NCI-H226 (cell line): ENCODE measurements around the gene PARP12.

Experiments used
- DNase-seq: peaks from one replicate; pipeline ENCODE4 v3.0.0-alpha.2; 2015

The PARP12 gene

DNA sequence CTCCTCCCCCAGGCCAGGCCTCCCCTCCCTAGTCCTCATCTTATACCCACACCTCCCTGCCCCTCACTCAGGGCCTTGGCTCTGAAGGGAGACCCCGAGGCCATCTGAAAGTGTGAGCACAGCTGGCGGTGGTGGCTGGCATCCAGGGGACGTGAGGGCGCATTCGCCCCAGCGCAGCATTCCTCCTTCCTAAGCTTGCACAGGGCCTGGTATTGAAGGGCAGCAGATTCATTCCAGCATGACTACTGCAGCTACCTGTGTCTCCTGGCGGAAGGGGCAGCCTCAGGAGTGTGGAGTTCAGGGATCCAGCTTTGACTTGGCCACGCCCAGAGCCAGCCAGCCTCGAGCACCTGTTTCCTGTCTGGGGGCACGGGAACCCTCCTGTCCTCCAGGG lies 72.6 kb downstream of the PARP12 start:
- DNase-seq, result no peak

DNA sequence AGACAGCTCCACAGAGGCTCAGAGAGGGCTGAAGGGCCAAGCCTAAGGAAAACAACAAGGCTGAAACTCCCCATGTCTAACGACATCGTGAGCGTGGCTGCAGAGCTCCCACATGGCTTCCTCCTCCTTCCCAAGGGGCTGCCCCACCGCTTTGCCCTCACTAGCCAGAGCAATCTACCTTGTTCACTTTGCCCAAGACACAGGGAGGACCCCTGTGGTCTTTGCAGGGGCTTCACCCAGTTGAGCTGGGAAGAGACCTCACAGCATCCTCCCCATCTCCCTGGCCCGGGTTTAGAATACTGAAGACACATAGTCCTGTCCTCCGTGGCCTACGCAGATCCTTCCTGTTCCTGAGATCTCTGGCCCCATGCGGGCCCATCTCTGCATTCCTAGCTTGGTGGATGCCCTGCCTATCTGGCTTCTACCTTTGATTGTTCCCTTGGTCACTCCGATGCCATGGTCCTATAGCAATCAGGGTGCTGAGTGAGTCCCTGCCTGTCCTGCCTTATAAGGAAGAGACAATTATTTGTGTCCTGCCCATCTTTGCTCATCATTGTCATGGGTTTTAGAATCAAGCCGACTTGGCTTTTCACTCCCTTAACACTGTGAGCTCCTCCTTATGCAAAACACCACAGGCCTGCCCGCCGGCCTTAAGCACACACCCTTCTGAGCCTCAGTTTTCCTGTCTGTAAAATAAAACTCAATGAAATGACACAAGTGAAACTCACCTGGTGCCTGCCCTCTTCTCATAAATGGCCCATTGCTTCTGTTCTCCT lies 73.2 kb downstream of the PARP12 start:
- no peak for DNase-seq

DNA sequence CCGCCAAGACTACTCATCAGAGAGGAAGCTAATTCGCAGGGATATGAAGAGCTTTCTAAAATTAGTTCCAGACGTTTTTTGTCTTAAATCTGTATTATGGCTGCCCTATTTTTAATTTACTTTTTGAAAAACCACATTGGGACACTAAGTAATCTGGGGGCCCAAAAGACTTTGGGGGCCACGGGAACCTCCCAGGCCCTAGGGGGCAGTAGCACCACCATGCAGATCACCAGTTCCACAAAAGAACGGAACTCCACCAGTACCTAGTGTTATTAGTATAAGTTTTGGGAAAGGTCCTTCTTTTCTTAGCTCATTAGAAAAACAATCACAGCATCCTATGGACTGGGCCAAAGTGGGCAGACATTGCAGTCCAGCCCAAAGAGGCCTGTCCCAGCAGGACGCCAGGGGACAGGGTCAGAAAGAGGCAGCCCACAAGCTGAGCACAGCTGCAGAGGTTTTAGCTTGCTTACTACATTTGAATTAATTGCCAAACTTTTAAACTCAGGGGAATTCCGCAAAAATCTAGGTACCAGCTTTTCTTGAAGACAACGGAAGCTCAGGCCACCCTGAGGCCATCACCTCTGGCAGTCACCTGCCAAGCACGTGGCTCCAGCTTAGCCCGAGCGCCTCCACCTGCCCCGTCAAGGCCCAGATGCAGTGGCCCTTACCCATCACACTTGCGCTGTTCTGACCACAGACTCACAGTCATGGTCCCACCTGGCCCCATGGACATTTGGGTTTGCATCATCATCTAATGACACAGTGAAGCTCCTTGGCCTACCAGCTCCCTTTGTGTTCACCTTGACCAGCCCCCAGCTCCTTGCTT lies 74.8 kb downstream of the PARP12 start:
- DNase-seq, result no peak

DNA sequence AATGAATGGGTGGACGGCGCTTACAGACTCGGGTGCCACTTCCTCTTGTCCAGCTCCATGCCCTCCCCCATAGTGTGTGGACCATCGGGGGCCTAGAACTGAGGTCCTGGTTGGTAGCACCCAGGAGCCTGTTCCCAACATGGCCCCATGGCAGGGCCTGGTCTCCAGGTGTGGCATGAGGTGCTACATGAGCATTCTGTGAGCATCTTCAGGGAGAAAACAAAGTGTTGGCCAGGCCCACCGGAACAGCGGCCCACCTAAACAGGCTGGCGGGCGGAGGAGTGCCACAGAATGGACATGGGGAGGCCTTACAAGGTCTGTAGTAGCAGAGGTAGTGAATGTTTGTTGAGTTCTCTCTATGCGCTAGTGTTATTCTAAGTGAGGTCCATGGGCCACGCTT lies 76.9 kb downstream of the PARP12 start:
- no peak for DNase-seq

DNA sequence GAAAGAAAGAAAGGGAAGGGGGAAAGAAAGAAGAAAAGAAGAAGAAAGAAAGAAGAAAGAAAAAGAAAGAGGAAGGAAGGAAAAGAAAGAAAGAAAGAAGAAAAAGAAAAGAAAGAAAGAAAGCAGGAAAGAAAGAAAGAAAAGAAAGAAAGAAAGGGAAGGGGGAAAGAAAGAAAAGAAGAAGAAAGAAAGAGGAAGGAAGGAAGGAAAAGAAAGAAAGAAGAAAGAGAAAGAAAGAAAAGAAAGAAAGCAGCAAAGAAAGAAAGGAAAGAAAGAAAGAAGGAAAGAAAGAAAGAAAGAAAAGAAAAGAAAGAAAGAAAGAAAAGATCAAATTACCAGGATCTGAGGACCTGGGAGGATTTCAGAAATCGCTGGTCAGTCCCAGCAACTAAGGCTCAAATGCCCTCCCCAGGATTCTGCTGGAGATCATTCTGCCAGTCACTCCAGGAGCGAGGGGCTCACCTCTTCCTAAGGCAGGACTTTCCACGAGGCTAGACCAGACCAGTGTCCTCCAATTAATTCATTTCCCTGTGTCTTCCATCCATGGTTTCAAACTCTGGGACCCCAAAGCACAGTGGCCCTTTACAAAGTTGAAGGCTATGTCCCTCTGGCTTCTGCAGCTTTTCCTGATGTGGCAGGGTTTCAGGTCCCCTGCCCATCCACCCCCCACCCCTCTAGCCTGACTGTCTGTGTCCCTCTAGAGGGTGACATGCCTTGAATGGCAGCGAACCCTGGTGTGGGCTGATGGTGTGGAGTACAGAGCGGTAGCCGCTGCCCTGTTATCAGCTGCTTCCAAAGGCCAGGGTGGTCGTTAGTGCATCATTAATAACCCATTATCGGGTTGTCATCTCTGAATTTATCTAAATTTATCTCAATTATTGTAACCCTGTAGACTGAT lies 77.9 kb downstream of the PARP12 start:
- DNase-seq, result no peak

DNA sequence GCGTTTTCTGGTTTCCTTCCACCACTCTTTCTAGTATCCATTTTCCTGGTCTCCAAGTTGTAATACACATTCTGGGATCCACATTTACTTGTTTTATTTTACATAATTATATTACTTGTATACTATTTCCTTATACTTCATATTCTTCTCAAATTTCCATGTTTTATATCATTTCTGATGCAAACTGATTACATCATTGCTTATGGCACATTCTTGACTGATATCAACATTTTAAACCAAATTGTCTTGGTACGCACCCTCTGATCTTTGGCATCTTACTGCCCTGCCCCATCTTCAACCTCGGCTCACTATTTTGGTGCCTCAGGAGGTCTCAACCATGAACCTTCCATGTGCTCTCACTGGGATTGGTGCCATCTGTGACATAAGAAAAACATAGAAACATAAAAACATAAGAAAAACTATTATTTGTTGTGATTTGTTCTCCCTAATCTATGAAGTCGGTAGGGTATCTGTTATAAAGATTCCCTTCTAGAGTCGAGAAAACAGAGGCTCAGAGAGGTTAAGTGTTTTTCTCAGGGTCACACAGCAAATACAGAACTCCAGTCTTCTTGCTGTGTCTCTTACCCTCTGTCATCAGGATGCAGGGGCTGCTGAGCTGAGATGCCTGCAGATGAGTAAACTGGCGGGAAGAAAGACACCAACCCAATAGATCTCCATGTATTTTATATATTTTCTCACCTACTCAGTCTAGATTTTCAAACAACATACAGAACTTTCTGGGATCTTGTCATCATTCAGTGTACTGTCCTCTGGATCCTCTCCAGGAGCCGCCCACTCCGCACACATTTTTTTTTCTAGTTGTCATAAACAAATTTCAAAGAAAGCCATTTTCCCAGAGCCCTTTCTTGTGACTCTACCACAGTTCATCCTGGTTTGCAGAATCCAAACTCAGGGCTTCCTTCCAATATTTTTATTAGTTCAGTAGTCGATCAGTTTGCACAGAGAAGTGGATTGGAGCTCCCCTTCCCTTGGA lies 79.5 kb downstream of the PARP12 start:
- DNase-seq, result no peak

DNA sequence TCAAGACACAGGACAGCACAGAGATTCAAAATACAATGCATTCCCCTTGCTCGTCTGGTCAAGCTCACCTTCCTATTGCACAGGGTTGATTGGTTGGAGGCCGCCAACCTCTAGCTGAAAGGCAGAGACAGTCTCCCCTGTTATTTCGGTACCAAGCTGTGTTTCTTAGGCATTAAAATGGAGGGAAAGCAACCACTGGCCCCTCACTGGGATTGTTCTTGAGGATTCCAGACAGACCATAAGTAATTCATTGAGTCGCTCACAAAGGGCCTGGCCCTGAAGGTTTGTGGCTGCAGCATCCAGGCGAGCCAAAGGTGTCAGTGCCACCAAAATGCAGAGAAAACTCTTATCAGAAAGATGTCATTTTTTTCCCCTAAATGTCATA lies 81.2 kb downstream of the PARP12 start:
- DNase-seq, result no peak

DNA sequence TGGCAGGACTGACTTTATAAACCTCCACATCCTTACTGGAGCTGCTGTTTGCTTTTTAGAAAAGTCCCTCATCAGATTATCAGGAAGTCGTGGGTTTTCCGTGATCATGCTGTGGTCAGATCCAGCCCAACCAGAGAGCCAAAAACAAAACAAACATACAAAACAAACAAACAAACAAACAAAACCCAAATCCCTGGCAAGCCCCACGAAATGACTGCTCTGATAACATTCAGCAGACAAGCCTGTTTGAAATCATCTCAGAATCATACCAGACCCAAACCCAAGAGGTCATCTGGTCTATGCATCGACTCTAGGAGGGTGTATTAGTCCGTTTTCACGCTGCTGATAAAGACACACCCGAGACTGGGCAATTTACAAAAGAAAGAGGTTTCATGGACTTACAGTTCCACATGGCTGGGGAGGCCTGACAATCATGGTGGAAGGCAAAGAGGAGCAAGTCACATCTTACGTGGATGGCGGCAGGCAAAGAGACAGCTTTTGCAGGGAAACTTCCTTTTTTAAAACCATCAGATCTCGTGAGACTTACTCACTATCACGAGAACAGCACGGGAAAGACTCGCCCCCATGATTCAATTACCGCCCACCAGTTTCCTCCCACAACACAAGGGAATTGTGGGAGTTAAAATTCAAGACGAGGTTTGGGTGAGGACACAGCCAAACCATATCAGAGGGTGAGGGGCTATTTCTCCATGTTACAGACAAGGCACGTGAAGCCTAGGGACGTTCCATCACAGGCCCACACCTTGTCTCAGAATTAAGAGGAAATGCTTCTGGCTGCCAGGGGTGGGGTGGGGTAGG lies 85.7 kb downstream of the PARP12 start:
- no peak for DNase-seq

DNA sequence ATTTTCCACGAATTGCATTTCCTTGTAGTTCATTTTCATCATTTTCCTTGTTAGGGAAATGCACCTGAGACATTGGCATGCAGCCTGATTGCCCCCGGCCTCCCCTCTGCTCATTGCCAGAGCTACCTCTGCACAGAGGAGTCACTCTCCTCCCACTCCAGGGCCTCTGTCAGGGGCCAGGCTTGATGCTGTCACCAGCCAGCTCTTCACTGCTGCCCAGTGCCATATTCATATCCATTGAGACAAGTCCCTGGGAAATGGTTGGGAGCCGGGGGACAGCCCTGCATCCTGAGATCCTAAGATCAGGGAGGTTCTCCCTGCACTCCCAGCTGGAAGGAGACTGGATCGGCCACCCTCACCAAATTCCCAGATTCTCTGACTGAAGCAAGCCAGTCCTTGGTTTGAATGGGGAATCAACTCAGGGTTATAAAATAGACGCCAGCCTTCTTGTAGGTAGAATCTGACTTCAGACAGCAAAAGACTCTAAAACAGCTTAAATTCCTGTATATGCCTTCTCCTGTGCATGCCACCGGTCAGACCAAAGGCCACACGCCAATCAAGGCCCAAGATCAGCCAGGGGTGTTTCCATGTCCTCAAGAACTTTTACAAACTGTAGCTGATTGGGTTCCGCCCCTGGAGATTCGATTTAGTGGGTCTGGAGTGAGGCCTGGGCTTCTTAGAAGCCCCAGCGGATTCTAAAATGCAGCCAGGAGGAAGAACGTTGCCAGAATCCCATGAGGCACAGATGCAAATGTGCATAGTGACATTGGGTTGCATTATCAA lies 86.5 kb downstream of the PARP12 start:
- no peak for DNase-seq

DNA sequence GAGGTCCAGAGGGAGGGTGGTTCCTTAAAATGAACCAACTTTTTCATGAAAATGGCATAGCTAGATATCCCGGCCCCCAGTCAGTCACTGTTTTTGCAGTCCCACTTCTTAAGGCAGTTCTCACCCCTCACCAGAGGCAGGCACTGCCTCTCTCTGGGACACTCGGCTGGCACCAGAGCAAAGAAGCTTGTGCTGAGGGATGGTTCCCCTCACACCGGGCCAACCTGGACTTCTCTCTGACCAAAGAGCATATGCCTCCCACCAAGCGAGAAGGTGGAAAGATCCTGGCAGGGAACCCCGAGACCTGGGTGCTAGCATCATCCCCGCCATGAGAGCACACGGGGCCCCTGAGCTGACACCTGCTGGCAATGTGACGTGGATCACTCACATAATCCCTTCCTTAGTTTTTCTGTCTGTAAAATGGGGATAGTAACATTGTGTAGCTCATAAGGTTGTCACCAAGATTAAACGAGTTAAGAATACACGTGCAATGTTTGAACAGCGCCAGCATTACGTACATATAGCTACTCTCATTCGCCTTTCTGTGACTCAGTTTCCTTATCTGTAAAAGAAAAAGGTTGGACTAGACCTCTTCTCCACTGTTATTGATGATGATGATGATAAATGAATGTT lies 88.5 kb downstream of the PARP12 start:
- DNase-seq, result no peak
